Thoracic aorta (tissue), 2 donors: ENCODE results near the gene GABBR2. TPM values are rescaled to one million over a fixed set of nuclear protein-coding genes. Genes with fewer than 3 reads are reported as not detected.
"Not testable (repeated sequence)": the region's sequence is repeated elsewhere in the genome, so short reads cannot be mapped to it uniquely, and the experiment has no call there.

ENCODE experiments used
- ATAC-seq: fragments of 150-250 bp; one replicate; pipeline ENCODE4 v1.8.0; 2017; ENCODE audit warnings: low read depth; ENCODE audit not compliant: insufficient number of reproducible peaks, low FRiP score
- DNase-seq: peaks from one replicate; pipeline ENCODE4 v3.0.0-alpha.2; 2020; ENCODE audit warnings: low spot score
- H3K27ac ChIP-seq, 2 donors: fragments of 200-600 bp; sonication (generic); 1 replicate in 1 of 2; 2 replicates in 1 of 2; pipeline ENCODE4 v1.5.1; 2016; ENCODE audit warnings: mild to moderate bottlenecking in 2 of 2, moderate library complexity in 2 of 2
- H3K27me3 ChIP-seq: fragments of 200-600 bp; sonication (generic); replicated peaks from 2 replicates; pipeline ENCODE4 v1.6.0; 2016; ENCODE audit warnings: mild to moderate bottlenecking; ENCODE audit not compliant: insufficient read depth
- H3K36me3 ChIP-seq: fragments of 200-600 bp; sonication (generic); one replicate; pipeline ENCODE4 v1.5.1; 2016
- H3K4me1 ChIP-seq, 2 donors: fragments of 200-600 bp; sonication (generic); 1 replicate in 1 of 2; 2 replicates in 1 of 2; pipeline versions ENCODE4 v1.5.1 to v1.6.0; 2016; ENCODE audit warnings: low read depth in 2 of 2, mild to moderate bottlenecking in 1 of 2; ENCODE audit not compliant: control insufficient read depth in 1 of 2
- H3K4me3 ChIP-seq: fragments of 200-600 bp; sonication (generic); 2 replicates; pipeline ENCODE4 v1.5.1; 2016; ENCODE audit warnings: mild to moderate bottlenecking
- H3K9me3 ChIP-seq: fragments of 200-600 bp; sonication (generic); 2 replicates; pipeline ENCODE4 v1.5.1; 2016
- CTCF ChIP-seq: fragments of 200-600 bp; sonication (generic); IDR thresholded peaks from one replicate; pipeline ENCODE4 v1.5.1; 2019; ENCODE audit warnings: antibody characterized with exemption
- total RNA-seq, 2 donors: library from RNA; depleted of rRNA; stranded (reverse); fragments of >200 nt; gene quantifications; one replicate each; pipeline versions ENCODE4 v1.1.0 to v1.2.3, GENCODE V29; 2016

The GABBR2 gene
- total RNA-seq, 2 donors from 2014 or later, result not detected

- DNase-seq, result no peak
- H3K27ac ChIP-seq, result no peak overlapping the region
- H3K9me3 ChIP-seq, result no peaks in the 10 kb centered on the region
- H3K4me3 ChIP-seq, result no peak overlapping the region
- no peaks in the 10 kb centered on the region for H3K27me3 ChIP-seq
- no peaks in the 10 kb centered on the region for H3K4me1 ChIP-seq
- no peaks in the 10 kb centered on the region for H3K36me3 ChIP-seq
- TF ChIP-seq CTCF, result no peak
- ATAC-seq, result no peak
These were observed 237.6 kb downstream of the GABBR2 start for GRCh38 chr9:98471185-98471584.

- H3K9me3 ChIP-seq, result no peaks in the 10 kb centered on the region
- no peaks in the 10 kb centered on the region for H3K4me1 ChIP-seq
- ATAC-seq (no peak), DNase-seq (no peak)
- H3K4me3 ChIP-seq, result no peak overlapping the region
- H3K36me3 ChIP-seq, result no peaks in the 10 kb centered on the region
- H3K27ac ChIP-seq, result no peak overlapping the region
- TF ChIP-seq CTCF, result no peak
- no peaks in the 10 kb centered on the region for H3K27me3 ChIP-seq
These were observed 240.0 kb downstream of the GABBR2 start for GRCh38 chr9:98468567-98469239.

DNA sequence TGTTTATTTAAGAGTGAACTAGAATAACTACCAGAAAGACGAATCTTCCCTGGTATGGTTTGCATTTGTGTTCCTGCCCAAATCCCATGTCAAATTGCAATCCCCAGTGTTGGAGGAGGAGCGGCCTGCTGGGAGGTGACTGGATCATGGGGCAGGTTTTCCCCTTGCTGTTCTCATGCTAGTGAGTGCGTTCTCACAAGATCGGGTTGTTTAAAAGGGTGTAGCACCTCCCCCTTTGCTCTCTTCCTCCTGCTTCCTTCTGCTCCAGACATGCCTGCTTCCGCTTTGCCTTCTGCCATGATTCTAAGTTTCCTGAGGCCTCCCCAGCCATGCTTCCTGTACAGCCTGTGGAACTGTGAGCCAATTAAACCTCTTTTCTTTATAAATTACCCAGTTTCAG lies 242.9 kb downstream of the GABBR2 start:
- Histone ChIP-seq H3K9me3 (peaks cover 6% of the 10 kb centered on the region), H3K4me1 (no peaks in the 10 kb centered on the region), H3K27me3 (no peaks in the 10 kb centered on the region), H3K4me3 (no peak overlapping the region), H3K27ac (no peak overlapping the region), H3K36me3 (no peaks in the 10 kb centered on the region)
- ATAC-seq (no peak), DNase-seq (no peak)
- no peak for TF ChIP-seq CTCF

DNA sequence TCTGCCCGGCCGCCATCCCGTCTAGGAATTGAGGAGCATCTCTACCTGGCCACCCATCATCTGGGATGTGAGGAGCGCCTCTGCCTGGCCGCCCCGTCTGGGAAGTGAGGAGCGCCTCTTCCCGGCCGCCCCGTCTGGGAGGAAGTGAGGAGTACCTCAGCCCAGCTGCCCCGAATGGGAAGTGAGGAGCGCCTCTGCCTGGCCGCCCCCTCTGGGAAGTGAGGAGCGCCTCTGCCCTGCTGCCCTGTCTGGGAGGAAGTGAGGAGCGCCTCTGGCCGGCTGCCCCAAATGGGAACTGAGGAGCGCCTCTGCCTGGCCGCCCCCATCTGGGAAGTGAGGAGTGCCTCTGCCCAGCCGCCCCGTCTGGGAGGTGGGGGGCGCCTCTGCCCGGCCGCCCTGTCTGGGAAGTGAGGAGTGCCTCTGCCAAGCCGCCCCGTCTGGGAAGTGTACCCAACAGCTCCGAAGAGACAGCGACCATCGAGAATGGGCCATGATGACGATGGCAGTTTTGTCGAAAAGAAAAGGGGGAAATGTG lies 244.5 kb downstream of the GABBR2 start:
- H3K27me3 ChIP-seq, H3K4me1 ChIP-seq, H3K27ac ChIP-seq, ATAC-seq, H3K36me3 ChIP-seq, H3K4me3 ChIP-seq, DNase-seq: not testable (repeated sequence)
- peaks cover 12% of the 10 kb centered on the region for H3K9me3 ChIP-seq

GRCh38 chr9:98462310-98462709 lies 246.4 kb downstream of the GABBR2 start:
- Histone ChIP-seq H3K9me3 (peaks cover 12% of the 10 kb centered on the region), H3K36me3 (no peaks in the 10 kb centered on the region), H3K27me3 (no peaks in the 10 kb centered on the region), H3K27ac (no peak overlapping the region), H3K4me3 (no peak overlapping the region), H3K4me1 (no peaks in the 10 kb centered on the region)
- ATAC-seq (no peak), DNase-seq (no peak)
- no peak for TF ChIP-seq CTCF

GRCh38 chr9:98460704-98461103 lies 248.0 kb downstream of the GABBR2 start:
- Histone ChIP-seq H3K36me3 (no peaks in the 10 kb centered on the region), H3K27ac (no peak overlapping the region), H3K27me3 (no peaks in the 10 kb centered on the region), H3K4me1 (no peaks in the 10 kb centered on the region), H3K4me3 (no peak overlapping the region), H3K9me3 (peaks cover 12% of the 10 kb centered on the region)
- no peak for ATAC-seq
- no peak for TF ChIP-seq CTCF
- DNase-seq, result no peak
